ENCODE data around the gene UBXN11.
"Not testable (repeated sequence)": the region's sequence is repeated elsewhere in the genome, so short reads cannot be mapped to it uniquely, and the experiment has no call there.

The UBXN11 gene

DNA sequence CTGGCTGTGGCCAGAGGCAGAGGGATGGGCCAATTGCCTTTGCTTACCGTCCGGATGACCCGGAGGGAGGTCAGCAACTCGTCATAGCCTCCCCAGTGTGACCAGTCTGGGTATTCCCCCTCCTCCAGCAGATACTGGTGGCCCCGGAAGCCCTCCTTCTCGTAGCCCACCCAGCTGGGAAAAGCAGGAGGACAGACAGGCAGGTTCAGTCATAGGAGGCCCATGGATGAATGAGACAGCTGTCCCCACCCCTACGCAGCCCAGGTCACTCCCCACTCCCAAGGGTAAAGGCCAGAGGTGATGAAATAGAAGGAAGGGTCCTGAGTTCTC is 30.7 kb upstream of the UBXN11 start:
- no peak for DNase-seq

DNA sequence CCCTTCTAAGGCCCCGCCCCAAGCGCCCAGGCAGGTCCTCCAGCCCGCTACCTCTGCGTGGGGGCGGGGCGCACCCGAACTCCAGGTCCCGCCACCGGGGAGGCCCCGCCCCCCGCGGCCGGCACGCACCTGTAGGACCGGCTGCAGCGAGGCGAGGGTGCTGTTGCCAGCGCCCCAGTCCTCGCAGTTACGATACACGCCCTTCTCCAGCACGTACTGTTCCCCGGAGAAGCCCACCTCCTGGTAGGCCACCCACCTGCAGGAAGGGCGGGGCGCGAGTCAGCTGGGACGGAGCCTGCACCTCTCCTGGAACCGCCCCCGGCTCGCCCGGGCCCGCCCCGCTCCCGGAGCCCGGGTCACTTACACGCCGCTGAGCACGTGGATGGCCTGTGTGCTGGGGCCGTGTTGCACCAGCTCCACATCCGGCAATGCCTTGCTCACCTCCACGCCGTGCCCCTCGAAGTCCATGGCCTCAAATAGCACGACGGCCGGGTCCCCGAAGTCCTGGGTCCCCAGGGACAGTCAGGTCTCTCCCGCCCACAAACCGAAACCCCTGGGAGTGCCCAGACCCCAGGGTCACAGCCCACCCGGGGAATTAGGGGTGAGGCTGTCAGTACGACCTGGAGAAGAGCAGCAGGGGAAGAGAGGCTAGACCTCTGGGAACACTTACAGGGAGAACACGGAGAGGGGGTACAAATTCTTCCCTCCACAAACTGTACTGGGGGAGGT is 30.2 kb upstream of the UBXN11 start:
- DNase-seq: peak; percentile 83

DNA sequence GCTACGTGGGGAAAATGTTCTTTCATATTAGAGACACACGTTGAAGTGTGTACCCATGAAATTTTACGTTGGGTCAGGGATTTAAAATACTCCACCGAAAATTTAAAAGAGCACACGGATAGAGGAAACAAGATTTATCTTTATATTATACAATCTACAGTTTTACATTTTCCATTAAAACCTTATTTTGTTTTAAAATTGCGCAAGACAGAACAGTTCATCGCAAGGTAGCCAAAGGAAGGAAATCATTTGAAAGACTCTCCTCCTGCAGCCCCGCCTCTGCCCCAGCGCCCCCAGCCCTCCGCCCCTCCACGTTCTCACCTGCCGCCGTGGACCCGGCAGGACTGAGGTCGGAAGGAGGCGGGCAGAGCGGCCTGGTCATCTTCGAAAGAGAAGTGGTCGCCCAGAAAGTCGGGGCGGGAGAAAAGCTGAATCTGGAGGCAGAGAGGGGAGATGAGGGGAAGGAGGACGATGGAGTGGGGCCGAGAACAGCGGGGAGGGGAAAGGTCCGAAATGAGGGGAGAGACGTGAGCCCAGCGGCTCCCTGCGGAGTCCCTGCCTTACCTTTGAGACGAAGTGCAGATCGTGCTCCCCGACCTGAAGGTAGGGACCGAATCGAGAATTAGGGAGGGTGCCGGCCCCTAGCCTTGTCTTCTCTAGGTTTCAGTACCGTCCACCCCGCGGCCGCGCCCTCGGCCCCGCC is 29.5 kb upstream of the UBXN11 start:
- no peak for DNase-seq

DNA sequence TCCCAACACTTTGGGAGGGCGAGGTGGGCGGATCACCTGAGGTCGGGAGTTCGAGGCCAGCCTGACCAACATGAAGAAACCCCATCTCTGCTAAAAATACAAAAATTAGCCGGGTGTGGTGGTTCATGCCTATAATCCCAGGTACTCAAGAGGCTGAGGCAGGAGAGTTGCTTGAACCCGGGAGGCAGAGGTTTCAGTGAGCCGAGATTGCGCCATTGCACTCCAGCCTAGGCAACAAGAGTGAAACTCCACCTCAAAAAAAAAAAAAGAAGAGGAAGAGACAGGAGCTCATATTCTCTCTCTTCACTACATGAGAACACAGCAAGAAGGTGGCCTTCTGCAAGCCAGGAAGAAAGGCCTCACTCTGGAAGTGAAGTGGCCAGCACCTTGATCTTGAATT is 26.9 kb upstream of the UBXN11 start:
- not testable (repeated sequence) for DNase-seq

DNA sequence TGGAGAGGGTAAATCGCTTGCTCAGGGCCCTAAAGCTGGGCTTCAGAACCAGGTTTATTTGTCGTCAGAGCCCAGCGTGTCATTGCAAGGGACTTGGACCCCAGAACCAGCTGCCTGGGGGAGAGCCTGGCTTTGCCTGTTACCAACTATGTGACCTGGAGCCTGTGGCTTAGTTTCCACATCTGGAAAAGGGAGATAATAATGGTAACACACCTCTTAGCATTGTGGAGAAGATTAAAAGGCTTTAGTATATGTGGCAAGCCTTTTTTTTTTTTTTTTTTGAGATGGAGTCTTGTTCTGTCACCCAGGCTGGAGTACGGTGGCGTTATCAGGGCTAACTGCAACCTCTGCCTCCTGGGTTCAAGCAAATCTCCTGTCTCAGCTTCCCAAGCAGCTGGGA is 23.8 kb upstream of the UBXN11 start:
- DNase-seq: no peak

DNA sequence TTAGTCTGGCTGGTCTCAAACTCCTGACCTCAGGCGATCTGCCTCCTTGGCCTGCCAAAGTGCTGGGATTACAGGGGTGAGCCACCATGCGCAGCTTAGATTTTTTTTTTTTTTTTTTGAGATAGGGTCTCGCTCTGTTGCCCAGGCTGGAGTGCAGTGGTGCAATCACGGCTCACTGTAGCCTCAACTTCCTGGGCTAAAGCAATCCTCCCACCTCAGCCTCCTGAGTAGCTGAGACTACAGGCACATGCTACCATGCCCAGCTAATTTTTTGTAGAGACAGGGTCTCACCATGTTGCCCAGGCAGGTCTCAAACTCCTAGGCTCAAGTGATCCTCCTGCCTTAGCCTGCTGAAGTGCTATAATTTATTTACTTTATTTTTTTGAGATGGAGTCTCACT is 22.9 kb upstream of the UBXN11 start:
- DNase-seq: not testable (repeated sequence)

DNA sequence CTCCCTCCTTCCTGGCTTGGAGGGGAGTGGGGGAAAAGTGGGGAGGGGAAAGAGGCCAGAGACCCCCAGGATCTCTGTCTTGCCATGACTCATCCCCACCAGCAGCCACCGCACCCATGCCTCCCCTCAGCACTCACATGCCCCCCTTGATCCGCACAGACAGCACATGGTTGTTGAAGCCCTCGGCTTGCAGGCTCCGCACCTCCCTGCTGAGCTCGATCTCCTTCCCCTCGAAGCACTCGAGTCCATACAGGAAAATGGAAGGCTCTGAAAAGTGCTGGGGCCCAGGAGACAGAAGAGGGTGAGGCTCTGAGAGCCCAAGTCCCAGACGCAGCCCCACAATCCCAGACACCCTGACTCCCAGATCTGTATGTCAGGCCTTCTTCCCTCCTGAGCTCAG is 22.2 kb upstream of the UBXN11 start:
- no peak for DNase-seq

DNA sequence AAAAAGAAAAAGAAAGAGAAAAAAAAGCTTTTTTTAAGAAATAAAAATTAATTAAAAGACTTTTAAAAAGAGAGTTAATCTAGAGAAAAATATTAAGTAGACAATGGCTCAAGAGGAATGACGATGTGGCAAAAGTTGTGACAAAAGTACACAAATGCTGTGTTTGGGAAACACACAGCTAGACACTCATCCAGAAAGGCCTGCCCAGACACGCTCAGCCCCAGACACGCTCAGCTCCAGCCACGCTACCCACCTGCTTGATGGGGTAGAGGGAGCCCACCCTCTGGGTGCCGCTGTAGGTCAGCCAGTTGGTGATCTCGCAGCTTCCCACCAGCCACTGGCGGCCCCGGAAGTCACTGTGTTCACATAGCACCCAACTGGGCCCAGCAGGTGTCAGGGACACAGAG is 21.5 kb upstream of the UBXN11 start:
- no peak for DNase-seq

DNA sequence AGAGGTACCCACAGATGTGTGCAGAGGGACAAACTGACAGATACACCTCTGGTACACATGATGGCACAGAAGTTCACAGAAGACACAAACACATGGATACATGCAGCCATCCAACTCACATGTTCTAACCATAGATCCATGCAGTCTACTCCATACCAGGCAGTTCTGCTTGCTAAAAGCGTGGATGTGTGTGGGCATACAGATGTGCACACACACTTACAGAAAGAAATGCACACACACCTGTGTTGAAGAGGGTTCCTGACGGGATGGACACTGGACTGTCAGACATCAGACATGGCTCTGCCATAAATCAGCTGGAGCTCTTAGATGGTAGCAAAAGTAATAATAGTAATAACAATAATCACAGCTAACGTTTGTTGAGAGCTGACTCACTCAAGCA is 18.1 kb upstream of the UBXN11 start:
- DNase-seq: no peak

DNA sequence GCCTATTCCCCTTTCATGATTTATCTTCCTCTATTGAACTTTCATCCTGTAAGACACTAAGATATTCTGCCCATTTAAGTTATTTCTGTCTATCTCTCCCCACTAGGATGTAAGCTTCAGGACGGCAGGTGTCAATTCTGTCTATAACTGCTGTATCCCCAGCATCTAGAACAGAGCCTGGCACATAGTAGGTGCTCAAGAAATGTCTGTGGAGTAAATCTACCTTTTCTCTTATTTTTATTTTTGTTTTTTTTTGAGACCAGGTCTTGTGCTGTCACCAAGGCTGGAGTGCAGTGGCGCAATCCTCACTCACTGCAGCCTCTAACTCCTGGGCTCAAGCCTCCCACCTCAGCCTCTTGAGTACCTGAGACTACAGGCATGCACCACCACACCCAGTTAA is 16.9 kb upstream of the UBXN11 start:
- no peak for DNase-seq

DNA sequence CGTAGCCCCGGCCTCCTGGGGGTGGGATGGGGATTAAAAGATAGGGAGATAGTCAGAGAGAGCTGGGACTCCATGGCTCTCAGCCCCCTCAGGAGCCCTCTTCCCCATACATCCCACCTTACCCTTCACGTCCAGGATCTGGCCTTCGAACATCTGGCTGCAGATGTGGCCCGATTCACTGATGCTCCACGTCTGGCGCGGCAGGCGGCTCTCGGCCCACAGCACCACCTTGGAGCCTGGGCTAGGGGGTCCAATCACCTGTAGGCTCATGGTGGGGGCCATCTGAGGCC is 15.6 kb upstream of the UBXN11 start:
- no peak for DNase-seq

DNA sequence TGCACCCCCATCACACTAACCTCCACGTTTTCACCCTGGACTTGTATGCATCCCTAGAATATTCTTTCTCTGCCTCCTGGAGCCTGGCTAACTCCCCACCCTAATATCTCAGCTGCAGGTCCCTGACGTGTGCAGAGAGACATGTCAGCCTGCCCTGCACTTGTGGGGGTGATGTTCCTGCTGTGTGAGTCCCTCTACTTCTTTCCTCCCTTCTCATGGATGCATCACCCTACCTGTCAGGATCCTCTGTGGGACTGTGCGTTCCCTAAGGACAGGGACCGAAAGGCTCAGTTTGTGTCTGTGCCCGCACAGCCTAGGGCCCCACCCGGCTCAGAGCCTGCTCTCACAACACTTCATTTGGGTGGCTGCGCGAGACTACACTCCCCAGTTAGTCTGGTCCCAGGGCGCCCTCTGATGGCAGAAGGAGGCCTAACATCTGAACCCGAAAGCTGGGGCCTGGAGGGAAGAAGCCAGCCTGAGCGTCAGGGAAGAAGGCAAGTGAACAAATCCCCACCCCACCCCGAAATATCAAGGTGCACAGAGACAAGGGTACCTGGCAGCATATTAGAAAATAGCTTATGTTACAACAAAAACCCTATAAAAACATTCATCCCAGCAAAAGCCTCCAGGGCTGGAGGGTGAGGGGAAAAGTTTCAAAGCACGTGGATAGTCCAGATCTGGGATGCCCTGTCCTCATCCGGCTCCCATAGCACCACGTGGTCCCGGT is 15.0 kb upstream of the UBXN11 start:
- DNase-seq: peak; percentile 78

DNA sequence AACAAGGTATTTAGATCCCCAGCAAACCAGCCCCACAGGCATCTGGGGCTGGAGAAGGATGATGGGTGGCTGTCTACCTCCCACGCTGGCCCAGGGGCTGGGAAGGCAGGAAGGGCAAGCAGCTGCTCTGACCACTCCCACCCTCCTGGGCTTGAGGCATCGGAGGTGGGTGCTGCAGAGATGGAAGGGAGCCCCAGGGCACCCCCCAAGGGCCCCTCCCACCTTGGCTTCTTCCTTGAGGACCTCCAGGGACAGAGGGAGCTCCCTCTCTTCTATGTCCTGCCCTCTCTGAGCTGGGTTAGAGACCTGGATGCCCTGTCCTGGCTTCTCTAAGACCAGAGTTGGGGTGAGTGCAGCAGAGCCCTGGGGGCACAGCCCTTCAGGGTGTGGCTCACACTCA is 14.5 kb upstream of the UBXN11 start:
- DNase-seq: no peak

DNA sequence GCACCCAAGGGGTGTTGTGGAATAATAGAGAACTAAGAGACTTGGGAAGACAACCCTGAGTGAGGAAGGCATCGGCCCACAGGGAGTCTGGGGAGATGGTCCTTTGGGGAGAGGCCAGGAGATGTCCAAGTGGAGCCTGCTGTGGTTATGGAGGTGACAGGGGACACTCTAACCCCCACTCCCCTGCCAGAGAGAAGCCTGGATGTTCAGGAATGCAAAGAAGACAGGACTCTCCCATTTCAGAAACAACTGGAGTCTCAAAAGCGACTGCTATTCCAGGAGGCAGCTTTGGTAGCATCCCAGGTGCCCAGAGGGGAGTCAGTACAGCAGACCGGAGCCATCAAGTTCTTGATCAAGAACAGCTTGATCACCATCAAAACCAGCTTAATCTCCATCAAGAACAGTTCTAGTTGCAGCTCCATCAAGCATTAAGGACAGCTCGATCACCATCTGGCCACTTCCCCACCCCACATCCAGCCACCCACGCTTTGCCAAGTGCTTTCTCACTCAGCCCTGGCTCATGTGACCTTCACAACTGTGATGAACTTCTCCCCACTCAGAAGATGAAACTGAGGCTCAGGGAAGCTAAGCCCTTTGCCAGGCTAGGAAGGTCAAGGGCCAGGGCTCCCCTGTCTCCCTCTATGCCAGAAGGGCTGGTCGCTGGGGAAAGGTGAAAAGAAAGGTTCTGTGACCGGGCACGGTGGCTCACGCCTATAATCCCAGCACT is 12.1 kb upstream of the UBXN11 start:
- DNase-seq: no peak

DNA sequence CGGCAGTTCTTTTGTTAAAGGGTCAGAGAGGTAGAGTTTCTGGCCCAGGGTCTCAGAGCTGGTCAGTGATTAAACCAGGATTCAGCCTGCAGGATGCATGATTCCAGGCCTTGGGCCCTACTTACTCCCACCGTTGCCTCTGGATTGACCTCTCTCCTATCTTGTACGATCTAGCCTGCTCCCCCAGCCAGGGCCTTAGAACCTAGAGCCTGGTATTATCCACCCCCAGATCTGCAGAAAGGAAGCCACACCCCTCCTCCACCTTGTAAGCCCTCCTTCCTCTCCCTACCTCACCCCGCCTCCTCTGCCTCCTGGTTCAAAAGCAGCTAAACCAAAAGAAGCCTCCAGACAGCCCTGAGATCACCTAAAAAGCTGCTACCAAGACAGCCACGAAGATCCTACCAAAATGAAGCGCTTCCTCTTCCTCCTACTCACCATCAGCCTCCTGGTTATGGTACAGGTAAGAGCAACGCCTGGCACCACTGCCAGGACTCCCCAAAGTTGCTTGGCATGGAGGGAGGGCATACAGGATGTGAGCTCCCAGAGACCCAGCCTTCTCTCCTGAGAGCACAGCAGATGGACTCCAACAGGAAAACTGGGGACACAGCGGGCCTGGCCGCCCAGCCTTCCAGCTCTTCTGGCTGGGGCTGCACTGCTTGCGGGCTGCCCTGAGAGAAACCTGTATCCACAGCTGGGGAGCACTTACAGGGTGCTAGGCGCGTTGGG is 11.3 kb upstream of the UBXN11 start, which contains the start of gene CD52:
Gene CD52, plus strand, starts transcription at position 347 of the 726 bp plus-strand sequence. Its CDS starts 60 bp downstream, at position 407.
- DNase-seq: no peak

DNA sequence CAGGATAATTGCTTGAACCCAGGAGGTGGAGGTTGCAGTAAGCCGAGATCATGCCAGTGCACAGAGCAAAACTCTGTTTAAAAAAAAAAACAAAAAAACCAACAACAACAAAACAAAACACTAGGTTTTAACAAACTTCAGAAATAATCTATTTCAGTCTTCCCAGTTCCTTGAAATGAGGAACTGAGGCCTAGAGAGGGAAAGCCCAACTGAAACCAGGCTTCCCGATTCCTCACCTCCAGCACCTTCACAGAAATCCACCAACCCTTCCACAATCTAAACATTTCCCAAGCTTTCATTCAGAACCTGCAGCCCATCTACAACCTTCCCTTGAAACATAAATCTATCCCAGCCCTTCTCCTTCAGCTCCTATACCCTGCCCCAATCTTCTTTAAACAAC is 10.7 kb upstream of the UBXN11 start:
- DNase-seq: no peak

DNA sequence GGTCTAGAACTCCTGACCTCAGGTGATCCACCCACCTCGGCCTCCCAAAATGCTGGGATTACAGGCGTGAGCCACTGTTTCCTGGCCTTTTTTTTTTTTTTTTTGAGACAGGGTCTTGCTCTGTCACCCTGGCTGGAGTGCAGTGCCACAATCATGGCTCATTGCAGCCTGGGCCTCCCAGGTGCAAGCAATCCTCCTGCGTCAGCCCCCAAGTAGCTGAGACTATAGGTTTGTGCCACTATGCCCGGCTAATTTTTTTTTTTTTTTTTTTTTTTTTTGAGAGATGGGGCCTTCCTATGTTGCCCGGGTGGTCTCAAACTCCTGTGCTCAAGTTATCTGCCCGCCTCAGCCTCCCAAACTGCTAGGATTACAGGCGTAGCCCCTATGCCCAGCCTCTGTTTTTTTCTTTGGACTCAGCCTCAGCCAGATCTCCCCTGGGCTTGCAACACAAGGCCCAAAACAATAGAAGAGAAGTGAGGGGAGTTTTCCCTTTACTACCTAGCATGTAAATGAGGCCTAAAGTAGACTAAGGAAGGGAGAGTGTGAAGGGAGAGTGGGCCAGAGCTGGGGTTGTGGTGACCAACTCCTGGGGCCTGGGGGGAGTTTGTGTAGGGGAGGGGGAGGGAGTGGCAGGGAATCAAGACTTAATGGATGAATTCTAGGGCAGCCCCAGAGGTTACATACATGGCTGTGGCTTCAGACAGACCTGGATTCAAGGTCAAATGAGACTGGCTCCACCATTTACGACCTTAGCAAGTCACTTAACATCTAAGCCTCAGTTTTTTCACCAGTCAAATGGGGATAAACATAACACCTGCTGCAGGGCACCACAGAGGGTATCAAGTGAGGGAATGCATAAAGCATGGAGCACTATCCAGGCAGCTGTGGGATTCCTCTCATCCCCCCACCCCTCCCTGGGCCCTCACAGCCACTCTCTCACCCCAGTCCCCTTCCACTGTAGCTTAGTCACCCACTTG is 9.7 kb upstream of the UBXN11 start:
- no peak for DNase-seq

DNA sequence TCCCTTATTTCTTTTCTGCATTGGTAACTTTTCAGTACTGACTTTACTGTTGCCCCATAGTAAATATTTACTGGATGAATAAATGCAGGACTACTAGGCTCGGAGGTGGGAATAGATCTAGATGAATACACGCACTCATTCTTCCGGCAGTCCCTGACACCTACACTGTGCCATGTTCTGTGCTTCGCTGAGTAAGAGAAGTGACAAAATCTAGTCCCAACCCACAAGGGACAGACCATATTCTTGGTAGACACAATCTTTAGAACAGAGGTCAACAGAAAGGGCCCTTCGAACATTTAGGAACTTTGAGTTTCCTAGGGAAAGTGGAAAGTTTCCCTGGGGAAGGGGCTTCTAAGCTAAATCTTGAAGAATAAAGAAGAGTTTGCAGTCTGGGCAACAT is 8.1 kb upstream of the UBXN11 start:
- no peak for DNase-seq

DNA sequence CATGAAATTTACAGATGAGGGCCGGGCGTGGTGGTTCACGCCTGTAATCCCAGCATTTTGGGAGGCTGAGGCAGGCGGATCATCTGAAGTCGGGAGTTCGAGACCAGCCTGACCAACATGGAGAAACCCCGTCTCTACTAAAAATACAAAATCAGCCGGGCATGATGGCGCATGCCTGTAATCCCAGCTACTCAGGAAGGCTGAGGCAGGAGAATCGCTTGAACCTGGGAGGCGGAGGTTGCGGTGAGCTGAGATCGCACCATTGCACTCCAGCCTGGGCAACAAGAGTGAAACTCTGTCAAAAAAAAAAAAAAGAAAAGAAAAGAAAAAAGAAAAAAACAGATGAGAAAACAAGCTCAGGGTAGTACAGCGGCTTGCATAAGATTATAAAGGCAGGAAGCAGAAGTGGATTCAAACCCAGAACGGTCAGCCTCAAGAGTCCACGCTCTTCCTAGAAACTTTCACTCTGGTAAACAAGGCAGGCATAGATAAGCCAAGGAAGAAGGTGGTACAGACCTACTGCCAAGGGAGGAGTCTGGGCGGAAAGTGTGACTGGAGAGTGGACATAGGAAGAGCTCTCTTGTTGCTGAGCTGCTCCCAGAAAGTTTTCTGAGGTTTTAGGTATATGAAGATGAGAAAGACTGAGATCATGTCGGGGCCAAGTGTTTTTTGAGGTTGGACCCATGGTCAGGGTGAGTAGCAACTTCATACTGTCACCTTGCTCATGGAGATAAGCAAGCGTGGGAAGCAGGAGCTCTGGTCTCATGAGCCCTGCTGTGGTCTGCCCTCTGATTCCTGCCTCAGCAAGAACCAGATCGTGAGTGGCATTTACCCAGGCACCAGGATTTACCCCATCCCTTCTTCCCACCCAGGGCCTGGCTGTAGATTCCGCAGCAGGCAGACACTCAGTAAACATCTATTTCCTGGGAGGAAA is 1.8 kb upstream of the UBXN11 start:
- not testable (repeated sequence) for DNase-seq

DNA sequence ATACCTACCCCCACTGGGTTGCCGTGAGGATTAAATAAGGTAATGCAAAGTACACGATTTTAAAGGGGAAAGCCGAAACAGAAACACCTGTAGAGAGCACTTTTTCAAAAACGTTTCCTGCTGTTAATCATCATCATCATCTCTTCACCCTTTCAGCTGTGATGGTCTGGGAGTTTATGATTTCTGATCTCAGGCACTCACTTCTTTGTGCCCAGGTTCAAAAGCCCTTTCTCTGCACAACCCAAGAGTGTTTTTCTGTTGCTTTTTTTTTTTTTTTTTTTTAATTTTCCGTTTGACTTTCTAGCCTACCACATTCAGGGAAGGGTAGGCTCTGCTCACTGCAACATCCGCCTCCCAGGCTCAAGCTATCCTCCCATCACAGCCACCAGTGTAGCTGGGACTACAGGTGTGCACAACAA is 936 bp upstream of the UBXN11 start:
- DNase-seq: no peak

Measured in right kidney (tissue), 1 donor.